HepG2 (cell line): Measurements from ENCODE around the gene EZH1.

Experiments
- KAT2B ChIP-seq: fragments of 150-350 bp; IDR thresholded peaks from 2 replicates; pipeline ENCODE4 v1.6.1; 2014; ENCODE audit warnings: low read depth, low read length, borderline replicate concordance
- NFE2 ChIP-seq: sonication (generic); formaldehyde crosslinking; IDR thresholded peaks from 2 replicates; pipeline ENCODE4 v1.4.0; 2020; ENCODE audit warnings: missing genetic modification reagents
- NFYB ChIP-seq: sonication (generic); formaldehyde crosslinking; IDR thresholded peaks from 2 replicates; pipeline ENCODE4 v1.4.0; 2020; ENCODE audit warnings: missing genetic modification reagents
- RXRA ChIP-seq: sonication (generic); formaldehyde crosslinking; IDR thresholded peaks from 2 replicates; pipeline ENCODE4 v1.5.1; 2020; ENCODE audit warnings: missing genetic modification reagents
- TF ChIP-seq, protein P1 (sequence below): sonication (generic); formaldehyde crosslinking; IDR thresholded peaks from 2 replicates; pipeline ENCODE4 v1.5.0; 2020; ENCODE audit warnings: mild to moderate bottlenecking, missing genetic modification reagents
- TF ChIP-seq, protein P2 (sequence below), 2 experiments: sonication (generic) in 1 of 2; formaldehyde crosslinking in 1 of 2; IDR thresholded peaks; 2 replicates each; pipeline versions ENCODE4 v1.4.0 to v1.6.1; 2018 to 2020; ENCODE audit warnings: missing genetic modification reagents in 2 of 2, borderline replicate concordance in 1 of 2, low read depth in 1 of 2, mild to moderate bottlenecking in 1 of 2, missing biosample characterization in 1 of 2

- TF ChIP-seq RXRA (CRISPR knock-in tag) (no peak), NFE2 (CRISPR knock-in tag) (no peak), NFYB (no peak), KAT2B (no peak)
- TF ChIP-seq, protein P1, sequence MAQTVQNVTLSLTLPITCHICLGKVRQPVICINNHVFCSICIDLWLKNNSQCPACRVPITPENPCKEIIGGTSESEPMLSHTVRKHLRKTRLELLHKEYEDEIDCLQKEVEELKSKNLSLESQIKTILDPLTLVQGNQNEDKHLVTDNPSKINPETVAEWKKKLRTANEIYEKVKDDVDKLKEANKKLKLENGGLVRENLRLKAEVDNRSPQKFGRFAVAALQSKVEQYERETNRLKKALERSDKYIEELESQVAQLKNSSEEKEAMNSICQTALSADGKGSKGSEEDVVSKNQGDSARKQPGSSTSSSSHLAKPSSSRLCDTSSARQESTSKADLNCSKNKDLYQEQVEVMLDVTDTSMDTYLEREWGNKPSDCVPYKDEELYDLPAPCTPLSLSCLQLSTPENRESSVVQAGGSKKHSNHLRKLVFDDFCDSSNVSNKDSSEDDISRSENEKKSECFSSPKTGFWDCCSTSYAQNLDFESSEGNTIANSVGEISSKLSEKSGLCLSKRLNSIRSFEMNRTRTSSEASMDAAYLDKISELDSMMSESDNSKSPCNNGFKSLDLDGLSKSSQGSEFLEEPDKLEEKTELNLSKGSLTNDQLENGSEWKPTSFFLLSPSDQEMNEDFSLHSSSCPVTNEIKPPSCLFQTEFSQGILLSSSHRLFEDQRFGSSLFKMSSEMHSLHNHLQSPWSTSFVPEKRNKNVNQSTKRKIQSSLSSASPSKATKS = no peak
- TF ChIP-seq, protein P2, sequence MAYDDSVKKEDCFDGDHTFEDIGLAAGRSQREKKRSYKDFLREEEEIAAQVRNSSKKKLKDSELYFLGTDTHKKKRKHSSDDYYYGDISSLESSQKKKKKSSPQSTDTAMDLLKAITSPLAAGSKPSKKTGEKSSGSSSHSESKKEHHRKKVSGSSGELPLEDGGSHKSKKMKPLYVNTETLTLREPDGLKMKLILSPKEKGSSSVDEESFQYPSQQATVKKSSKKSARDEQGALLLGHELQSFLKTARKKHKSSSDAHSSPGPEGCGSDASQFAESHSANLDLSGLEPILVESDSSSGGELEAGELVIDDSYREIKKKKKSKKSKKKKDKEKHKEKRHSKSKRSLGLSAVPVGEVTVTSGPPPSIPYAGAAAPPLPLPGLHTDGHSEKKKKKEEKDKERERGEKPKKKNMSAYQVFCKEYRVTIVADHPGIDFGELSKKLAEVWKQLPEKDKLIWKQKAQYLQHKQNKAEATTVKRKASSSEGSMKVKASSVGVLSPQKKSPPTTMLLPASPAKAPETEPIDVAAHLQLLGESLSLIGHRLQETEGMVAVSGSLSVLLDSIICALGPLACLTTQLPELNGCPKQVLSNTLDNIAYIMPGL (CRISPR knock-in tag; IDR thresholded peaks at IDR 0.05; ENCODE audit: borderline replicate concordance in 1 of 2, low read depth in 1 of 2) = no peak
Observed at GRCh38 chr17:42657824-42658588, 86.8 kb downstream of the EZH1 start.
